Astrocyte of the spinal cord (primary cell): Measurements from ENCODE around the gene EXOC4.

Experiments used
- DNase-seq: peaks from one replicate; pipeline ENCODE4 v3.0.0; 2011; ENCODE audit warnings: low read depth, low spot score
- H3K4me3 ChIP-seq: 2 replicates; pipeline ENCODE4 v1.5.1; 2011; ENCODE audit warnings: low read depth, mild to moderate bottlenecking, low read length, moderate library complexity
- CTCF ChIP-seq: IDR thresholded peaks from 2 replicates; pipeline ENCODE4 v1.5.1; 2012; ENCODE audit warnings: low read depth, mild to moderate bottlenecking, low read length, inconsistent platforms
- in situ Hi-C: cut with HindIII; loops from 2 replicates; pipeline ENCODE4 v1.10.0; 2017; ENCODE audit warnings: low sequenced_read_pairs

EXOC4 gene

DNA sequence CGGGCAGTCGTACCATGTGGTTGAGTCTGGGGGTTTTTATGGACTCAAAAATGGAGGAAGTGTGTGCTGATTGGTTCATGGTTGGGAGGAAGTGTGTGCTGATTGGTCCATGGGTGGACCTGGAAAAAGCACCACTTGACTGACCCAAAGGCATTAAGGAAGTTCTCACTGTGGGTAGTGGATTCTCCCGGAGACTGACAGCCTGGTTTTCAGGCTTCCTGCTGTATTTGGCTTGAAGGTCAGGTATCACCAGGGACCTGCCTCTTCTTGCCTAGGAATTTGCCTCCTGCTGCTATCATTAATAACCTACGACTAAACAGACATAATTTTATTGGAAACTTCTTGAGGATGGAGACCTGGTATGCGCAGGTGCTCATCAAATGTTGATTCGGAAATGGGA, 605.4 kb downstream of the EXOC4 start:
- no peak for TF ChIP-seq CTCF
- in situ Hi-C loops: no loop called here
- DNase-seq: no peak
- no peak overlapping the region for H3K4me3 ChIP-seq

DNA sequence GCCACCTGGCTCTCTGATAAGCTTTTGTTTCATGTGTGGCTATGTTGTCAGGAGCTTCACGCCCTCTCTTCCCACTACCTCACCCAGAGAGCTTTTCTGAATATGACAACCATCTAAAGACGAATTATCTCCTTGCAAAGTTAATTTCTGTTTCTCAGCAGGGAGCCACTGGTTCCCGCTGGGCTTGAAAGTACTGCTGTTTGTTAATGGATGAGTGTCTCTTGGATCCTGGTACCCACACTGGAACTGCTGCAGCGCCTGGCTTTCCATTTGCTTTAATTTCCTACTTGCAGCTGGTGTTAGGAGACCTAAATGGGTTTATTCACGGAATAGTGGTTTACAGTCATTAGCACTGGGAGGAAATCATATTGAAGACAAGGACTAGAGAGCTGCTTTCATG, 606.4 kb downstream of the EXOC4 start:
- DNase-seq: no peak
- in situ Hi-C loops: no loop called here
- no peak for TF ChIP-seq CTCF
- H3K4me3 ChIP-seq: no peak overlapping the region

GRCh38 chr7:133859871-133860450, 607.1 kb downstream of the EXOC4 start:
- no peak for TF ChIP-seq CTCF
- in situ Hi-C loops: no loop called here

DNA sequence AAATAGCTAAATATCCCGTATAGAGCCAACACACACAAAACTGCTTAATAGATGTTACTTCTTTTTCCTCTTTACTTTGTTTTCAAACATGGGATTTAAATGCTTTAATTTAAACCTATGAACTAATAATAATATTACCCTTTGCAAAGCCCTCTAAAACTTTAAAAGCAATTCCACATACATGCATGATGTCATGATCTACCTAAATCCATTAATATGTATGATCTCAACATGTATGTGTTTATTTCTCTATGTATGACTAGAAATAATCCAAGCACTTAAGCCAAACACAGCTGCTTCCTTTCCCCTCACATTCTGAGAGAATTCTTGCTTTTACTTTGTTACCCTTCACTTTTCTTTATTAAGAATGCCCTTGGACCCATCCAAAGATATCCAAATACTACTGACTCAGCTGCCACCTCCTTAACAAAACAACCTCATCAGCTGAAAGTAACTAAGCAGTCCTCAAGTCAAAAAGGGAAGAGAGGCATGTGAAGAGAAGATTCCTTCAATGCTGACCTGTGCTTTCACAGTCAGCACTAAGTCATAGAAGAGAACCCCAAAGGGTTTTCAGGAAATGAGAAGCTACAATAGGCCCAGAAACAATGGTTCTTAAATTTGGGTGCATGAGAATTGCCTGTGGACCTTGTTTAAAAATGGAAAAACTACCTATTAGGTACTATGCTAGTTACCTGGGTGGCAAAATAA, 607.9 kb downstream of the EXOC4 start:
- no peak for TF ChIP-seq CTCF
- in situ Hi-C loops: no loop called here
- no peak for DNase-seq
- no peak overlapping the region for H3K4me3 ChIP-seq

More at GRCh38 chr7:133859871-133860450, 607.1 kb downstream of the EXOC4 start:
- DNase-seq: no peak
- H3K4me3 ChIP-seq: no peak overlapping the region

DNA sequence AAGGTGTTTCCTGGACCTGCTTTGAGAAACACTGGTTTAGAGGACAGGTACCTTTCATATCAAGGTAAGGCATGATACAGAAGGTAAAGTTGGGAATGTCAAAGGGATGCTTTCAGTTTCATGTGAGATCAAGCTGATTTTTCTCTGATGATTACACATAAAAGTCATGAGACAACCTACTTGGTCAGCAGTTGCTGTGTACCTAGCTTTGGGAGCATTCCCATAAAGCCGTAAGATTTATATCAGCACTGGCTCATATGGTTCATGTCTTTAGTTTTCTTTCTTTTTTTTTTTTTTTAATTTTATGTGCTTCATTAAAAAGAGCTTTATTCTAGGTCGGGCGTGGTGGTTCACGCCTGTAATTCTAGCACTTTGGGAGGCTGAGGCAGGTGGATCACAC, 609.0 kb downstream of the EXOC4 start:
- no peak for DNase-seq
- TF ChIP-seq CTCF: no peak
- H3K4me3 ChIP-seq: no peak overlapping the region
- in situ Hi-C loops: no loop called here

- H3K4me3 ChIP-seq: no peak overlapping the region
- TF ChIP-seq CTCF: no peak
- DNase-seq: no peak
- in situ Hi-C loops: no loop called here
Measured at GRCh38 chr7:133863362-133864061, 610.6 kb downstream of the EXOC4 start.
